HG02852 (cell line): Measurements from ENCODE around the gene PTPRU.

Experiments
- ATAC-seq: cut with Tn5 transposase; IDR thresholded peaks from one replicate; pipeline ENCODE4 v1.9.1; 2021; ENCODE audit warnings: mild to moderate bottlenecking, moderate library complexity; ENCODE audit not compliant: unreplicated experiment

The PTPRU gene

GRCh38 chr1:29235955-29236711 is at the start of gene PTPRU:
Gene PTPRU (plus strand): TSS chr1:29236522. CDS start chr1:29236645, 123 bp downstream.
- ATAC-seq, result peak; percentile 71

- no peak for ATAC-seq
These were observed 49.6 kb upstream of the PTPRU start for GRCh38 chr1:29186707-29187106.

GRCh38 chr1:29190718-29191117 is 45.6 kb upstream of the PTPRU start:
- no peak for ATAC-seq

- no peak for ATAC-seq
These were observed 42.4 kb upstream of the PTPRU start for GRCh38 chr1:29193879-29194455.

DNA sequence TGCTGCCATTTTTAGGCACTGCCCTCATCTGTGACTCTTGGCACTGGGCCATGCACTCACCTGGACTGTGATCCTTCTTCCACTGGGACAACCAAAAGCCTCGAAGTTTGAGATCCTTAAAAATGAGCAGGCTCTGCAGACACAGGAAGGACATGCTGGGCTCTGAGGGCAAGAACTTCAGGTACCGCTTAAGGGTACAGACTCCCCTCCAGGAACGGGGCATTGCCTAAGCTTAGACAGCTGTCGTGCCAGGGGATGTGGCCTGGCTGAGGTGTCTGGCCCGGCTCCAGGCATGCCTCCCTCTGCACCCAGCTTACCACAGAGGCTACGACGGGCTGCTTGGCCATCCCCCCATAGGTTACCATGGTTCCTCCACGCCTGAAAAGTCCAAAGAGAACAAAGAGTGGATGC is 40.4 kb upstream of the PTPRU start:
- ATAC-seq, result no peak

DNA sequence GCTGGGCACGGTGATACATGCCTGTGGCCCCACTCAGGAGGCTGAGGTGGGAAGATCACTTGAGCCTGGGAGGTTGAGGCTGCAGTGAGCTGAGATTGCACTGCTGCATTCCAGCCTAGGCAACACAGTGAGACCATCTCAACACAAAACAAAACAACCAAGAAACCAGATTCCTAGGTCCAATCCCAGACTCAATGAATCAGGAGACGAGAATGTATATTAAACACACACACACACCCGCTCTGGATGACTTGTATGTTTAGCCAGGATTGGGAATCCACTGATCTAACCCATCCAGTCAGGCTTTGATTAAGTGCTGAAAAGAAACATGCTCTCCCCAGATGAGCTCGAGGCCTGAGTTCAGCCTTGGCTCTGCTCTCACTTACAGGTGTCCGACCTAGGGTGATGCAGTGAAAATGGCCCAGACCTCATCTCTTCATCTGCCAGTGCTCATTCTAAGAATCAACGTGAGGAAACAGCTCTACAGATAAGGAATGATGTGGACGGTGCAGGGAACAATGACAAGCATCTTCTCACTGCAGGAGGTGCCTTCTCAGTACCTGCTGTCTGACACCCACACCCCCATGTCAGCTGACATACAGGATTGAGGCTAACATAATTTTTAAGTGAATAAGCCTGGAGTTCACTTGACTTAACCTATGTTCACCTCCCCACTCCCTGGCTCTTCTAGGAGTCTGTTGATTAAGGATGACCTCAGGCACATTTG is 39.3 kb upstream of the PTPRU start:
- ATAC-seq, result no peak

GRCh38 chr1:29197590-29197924 is 38.8 kb upstream of the PTPRU start:
- ATAC-seq, result no peak

GRCh38 chr1:29197993-29198392 is 38.3 kb upstream of the PTPRU start:
- no peak for ATAC-seq

DNA sequence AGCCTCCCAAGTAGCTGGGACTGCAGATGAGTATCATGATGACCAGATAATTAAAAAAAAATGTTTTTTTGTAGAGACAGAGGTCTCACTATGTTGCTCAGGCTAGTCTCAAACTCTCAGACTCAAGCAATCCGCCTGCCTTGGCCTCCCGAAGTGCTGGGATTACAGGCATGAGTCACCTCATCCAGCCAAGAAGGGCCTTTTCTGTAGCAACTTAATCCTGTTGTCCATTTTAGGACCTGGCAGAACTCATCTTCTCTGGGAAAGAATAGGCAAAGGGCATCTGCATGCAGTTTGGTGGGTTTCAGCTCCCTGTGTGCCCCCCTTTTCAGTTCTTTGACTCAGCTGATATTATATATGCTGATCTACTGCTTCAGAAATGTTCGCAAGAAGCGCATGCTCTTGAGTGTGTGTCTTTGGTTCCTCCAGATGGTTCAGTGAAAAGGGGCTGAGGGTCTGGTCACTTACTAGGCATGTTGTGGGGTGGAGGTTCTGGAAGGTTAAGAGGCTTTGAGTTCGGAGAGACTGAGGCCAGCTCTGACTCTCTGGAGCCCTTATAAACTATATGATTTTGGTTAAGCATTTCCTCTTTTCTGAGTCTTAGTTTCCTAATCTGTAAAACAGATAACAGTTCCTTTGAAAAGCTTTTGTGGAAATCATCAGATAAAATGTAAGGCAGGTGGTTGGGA is 35.3 kb upstream of the PTPRU start:
- no peak for ATAC-seq

DNA sequence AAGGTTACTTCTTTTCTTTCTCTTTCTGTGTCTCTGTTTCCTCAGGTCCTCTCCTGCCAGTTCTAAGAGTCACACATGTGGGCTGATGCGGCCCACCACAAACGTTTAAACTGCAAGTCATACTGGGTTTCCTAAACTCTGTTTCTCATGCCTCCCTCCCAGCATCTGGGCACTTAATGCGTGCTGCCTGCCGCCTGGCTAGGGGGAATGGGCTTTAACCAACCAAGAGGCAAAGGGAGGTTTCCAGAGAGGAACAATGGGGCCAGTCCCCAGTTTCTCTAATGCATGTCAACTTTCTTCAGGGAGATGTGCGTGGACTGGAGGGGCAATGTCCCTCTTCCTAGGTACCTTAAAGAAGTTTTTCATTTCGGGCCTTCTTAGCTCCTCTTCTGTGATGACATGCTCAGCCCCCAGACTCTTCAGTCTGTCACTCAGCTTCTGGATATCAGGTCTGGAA is 34.7 kb upstream of the PTPRU start:
- no peak for ATAC-seq

GRCh38 chr1:29202053-29202452 is 34.3 kb upstream of the PTPRU start:
- ATAC-seq, result no peak

DNA sequence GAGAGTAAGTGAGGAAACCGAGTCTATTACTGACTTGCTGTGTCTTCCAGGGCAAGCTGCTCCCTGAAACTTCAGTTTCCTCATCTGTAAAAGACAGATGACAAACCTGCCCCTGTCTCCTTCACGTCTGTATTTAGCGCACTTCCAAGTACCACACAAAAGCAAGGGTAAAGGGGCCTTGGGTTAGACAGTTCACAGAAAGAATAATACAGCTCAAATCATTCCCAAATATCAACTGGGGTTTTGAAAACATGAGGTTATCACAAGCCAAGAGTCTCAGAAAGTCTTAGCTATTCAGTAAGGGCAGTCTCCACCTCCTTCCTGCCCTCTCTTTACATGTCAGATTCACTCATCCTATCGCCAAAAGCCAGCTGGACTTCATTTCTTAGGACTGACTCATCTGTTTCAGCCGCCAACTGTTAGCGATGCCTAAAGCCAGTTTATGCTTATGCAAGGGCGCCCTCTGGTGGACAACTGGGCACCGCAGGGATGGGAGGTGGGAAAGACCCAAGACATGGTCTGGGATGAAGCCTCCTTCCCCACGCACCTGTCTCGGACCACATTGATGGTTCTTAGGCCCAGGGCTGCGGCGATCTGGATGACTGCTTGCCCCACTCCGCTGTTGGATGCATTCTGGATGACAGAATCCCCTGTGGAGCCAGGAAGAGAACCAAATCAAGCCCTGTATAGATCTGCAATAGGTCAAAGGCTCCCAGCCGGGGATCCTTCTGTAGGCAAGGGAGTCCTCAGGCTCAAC is 33.6 kb upstream of the PTPRU start:
- no peak for ATAC-seq

DNA sequence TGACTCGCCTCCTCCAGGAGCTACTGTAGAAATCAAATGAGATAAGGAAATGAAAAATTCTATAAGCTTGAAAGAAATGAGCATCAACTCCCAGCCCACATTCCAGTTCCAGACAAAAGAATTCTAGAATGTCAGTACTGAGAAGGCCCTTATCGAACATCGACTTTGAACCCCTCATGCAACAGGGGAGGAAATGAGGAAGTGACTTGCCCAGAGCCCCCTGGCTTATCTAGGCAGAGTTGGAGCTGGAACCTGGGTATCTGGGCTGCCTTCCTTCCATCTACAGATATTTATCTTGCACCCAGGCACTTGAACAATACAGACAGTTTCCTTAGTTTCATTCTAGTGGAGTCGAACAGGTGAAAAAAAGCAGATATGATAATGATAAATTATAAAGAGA is 27.9 kb upstream of the PTPRU start:
- ATAC-seq, result no peak

- ATAC-seq, result no peak
These were observed 27.1 kb upstream of the PTPRU start for GRCh38 chr1:29209173-29209572.

GRCh38 chr1:29210278-29211085 is 25.8 kb upstream of the PTPRU start:
- ATAC-seq, result no peak

DNA sequence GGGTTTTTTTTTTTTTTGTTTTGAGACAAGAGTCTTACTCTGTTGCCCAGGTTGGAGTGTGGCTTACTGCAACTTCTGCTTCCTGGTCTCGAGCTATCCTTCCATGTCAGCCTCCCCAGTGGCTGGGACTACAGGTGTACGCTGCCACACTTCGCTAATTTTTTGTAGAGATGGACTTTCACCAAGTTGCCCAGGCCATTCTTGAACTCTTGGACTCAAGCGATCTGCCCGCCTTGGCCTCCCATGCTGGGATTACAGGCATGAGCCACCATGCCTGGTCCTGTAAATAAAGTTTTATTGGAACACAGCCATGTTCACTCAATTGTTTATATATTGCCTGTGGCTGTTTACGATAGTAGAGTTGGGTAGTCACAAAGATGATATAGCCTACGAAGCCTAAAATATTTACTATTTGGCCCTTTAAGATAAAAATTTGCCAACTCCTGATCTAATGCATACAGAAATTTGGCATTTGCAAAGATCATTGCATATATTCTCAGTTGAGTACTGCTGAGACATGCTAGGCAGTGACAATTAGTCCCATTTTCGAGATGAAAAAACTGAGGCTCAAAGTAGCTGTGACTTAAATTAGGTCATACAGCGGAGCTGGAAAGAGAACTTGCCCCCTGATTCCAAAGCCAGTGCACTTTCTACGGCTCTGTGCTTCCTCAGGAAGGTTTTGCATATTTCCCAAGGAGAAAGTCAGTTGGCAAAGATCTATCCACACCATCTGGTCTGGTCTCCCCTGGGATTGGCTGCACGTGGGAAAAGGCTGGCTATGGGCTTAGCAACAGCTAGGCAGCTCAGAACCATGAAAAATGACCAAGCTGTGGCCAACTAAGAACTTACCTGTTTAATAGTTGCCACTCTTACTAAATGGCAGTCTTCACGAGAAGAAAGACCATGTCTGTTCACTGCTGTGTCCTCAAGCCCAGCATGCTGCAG is 25.0 kb upstream of the PTPRU start:
- ATAC-seq, result no peak

- ATAC-seq, result no peak
These were observed 23.3 kb upstream of the PTPRU start for GRCh38 chr1:29213055-29213454.

DNA sequence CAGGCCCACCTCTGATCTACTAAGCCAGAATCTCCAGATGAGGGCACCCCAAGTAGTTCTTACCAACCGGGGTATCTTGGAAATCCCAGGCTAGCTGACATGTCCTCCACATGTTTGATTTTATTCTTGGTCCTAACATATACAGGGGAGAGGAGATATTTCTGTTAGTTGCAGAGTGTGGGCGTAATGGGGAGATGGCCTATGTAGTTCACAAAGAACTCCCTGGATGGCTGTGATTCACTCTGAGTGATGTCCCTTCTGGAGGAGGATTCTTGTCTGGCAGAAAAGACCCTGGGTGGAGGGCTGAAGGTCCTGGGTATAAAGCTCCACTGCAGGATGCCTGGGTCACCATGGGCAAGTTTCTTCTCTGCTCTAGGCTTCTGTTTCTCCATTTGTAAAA is 18.7 kb upstream of the PTPRU start:
- no peak for ATAC-seq

DNA sequence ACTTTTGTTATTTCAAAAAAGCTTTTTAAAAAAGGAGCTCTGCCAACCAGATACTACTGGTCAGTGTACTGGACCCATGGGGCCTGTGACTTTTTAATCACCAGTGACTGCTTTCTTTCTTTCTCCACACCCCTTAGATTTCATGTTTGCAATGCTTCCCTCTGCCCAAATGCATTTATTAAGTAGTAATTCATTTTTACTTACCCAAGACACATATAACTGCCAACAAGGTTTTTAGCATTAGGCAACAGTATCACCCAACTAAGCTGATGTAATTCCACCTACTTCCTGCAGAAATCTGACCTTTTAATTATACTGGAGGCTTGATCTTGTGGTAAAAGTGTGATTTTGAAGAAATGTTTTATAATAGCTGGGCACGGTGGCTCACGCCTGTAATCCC is 18.1 kb upstream of the PTPRU start:
- no peak for ATAC-seq
